Thyroid gland (tissue), 4 donors: ENCODE measurements around the gene RCOR1.

Experiments
- POLR2A ChIP-seq, 2 donors: fragments of 450-650 bp; IDR thresholded peaks; one replicate each; pipeline ENCODE4 v1.6.1; 2017; ENCODE audit warnings: antibody characterized with exemption in 2 of 2, mild to moderate bottlenecking in 2 of 2, moderate library complexity in 1 of 2
- TF ChIP-seq, protein P1 (sequence below), 6 experiments: fragments of 200-600 bp in 3 of 6; fragments of 450-650 bp in 3 of 6; sonication (generic) in 3 of 6; IDR thresholded peaks; one replicate each; pipeline ENCODE4 v1.5.1; 2016 to 2019; ENCODE audit warnings: antibody characterized with exemption in 6 of 6, mild to moderate bottlenecking in 2 of 6, inconsistent platforms in 1 of 6, moderate library complexity in 1 of 6

DNA sequence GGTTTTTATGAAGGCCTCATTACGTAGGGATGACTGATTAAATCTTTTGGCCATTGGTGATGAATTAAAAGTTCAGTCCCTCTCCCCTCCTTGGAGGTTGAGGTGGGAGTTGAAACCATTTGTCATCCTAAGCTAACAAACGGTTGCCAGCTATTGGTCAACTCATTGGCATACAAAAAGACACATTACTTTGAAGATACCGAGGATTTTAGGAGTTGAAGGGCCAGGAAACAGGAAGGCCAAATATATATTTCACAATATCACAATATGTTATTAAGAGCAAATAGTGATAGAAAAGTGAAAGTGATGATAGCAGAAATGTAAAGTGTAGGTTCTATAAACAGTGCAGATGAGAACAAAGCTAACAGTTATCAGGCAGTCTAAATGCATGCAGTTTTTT, 24.4 kb downstream of the RCOR1 start:
- TF ChIP-seq, protein P1, sequence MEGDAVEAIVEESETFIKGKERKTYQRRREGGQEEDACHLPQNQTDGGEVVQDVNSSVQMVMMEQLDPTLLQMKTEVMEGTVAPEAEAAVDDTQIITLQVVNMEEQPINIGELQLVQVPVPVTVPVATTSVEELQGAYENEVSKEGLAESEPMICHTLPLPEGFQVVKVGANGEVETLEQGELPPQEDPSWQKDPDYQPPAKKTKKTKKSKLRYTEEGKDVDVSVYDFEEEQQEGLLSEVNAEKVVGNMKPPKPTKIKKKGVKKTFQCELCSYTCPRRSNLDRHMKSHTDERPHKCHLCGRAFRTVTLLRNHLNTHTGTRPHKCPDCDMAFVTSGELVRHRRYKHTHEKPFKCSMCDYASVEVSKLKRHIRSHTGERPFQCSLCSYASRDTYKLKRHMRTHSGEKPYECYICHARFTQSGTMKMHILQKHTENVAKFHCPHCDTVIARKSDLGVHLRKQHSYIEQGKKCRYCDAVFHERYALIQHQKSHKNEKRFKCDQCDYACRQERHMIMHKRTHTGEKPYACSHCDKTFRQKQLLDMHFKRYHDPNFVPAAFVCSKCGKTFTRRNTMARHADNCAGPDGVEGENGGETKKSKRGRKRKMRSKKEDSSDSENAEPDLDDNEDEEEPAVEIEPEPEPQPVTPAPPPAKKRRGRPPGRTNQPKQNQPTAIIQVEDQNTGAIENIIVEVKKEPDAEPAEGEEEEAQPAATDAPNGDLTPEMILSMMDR (IDR thresholded peaks at IDR 0.05) = no peak
- TF ChIP-seq POLR2A (IDR thresholded peaks at IDR 0.05) = no peak
